GM18858 (cell line): ENCODE results near the gene FARP2.
"Not testable (repeated sequence)": the region's sequence is repeated elsewhere in the genome, so short reads cannot be mapped to it uniquely, and the experiment has no call there.

ENCODE experiments used
- ATAC-seq: cut with Tn5 transposase; IDR thresholded peaks from one replicate; pipeline ENCODE4 v1.9.1; 2021; ENCODE audit not compliant: unreplicated experiment

Gene FARP2

GRCh38 chr2:241399941-241400922 is 44.1 kb downstream of the FARP2 start:
- ATAC-seq, result no peak

DNA sequence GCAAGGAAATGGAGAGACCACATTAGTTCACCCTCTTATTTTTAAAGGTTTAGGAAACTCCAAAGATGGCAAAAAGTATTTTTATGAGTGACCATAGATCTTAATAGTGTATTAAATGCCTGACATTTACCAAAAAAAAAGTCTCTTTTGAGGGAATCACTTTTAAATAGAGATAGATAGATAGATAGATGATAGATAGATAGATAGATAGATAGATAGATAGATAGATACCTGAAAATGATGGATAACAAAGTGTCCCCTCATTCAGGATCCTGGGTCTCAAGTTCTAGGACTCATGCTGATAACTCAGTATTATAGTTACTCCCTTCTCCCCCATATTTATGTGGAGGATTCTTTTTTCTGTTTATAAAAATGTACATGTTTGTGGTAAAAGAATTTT is 52.8 kb downstream of the FARP2 start:
- no peak for ATAC-seq

- no peak for ATAC-seq
Measured at GRCh38 chr2:241410739-241411176, 54.7 kb downstream of the FARP2 start.

GRCh38 chr2:241412144-241412543 is 56.1 kb downstream of the FARP2 start:
- no peak for ATAC-seq

GRCh38 chr2:241413501-241413900 is 57.4 kb downstream of the FARP2 start:
- ATAC-seq, result not testable (repeated sequence)

DNA sequence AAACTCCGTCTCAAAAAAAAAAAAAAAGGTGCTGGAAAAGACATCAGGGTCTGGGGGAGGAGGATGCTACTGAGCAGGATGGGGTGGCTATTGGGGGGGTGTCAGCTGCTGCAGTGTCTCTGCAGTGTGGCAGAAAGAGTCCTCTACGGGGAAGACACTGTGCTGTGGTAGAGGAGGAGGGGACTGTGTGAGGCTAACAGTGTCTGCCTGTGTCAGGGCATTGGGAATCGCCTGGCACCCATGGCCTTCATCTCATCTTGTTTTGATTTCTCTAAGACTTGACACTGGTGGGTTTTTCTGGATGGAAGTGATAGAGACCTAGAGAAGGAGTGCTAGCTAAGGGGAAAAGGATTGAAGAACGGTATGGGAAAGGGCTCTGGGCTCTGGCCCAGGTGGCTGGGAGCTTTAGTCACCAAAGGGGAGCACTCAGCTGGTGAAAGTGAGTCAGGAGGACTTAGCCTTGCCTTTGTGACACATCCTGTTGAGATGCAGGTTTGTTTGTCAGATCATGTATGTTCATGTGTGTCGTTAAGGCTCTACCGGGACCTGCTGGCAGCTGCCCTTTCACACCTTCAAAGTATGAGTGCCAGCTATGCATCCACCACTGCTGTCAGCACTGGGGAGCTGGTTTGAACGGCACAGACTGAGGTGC is 58.0 kb downstream of the FARP2 start:
- ATAC-seq, result no peak

DNA sequence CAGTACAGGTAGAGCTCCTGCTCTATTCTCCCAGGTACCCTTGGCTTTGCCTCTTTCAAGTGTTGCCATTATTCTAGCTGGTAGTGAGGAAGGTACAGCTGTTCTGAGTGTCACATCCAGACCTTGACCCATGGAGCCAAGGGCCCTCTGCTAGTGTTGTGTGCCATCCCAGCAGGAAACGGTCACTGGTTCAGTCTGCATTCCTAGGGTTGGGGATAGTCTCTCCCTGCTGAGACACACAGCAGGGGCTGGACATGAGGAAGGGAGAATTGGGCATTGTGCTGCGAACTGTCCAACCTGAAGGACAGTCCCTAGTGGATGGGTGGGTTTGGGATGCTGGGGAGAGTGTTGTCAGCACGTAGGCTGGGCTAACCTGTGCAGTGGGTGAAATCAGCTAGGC is 59.1 kb downstream of the FARP2 start:
- ATAC-seq, result no peak

DNA sequence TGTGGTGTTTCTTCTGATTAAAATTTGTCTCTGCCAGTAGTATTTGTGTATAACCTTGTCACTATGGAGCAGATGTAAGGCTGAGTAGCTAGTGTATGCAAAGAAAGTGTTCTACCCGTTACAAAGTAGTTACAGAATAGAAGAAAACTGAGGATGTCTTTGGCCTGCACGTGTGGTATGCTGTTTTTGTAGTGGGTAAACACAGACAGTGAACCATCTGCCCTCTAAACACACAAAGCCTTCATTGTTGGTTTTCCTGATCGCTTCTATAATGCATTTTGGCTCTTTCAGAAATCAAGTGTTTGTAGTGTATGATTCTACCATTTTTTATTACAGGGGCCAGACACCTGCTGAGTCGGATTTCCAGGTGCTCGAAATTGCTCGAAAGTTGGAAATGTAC is 61.5 kb downstream of the FARP2 start:
- no peak for ATAC-seq

- ATAC-seq, result no peak
Measured at GRCh38 chr2:241421330-241421729, 65.2 kb downstream of the FARP2 start.

- ATAC-seq, result not testable (repeated sequence)
Measured at GRCh38 chr2:241421942-241422341, 65.9 kb downstream of the FARP2 start.

GRCh38 chr2:241422350-241422749 is 66.3 kb downstream of the FARP2 start:
- ATAC-seq, result no peak

DNA sequence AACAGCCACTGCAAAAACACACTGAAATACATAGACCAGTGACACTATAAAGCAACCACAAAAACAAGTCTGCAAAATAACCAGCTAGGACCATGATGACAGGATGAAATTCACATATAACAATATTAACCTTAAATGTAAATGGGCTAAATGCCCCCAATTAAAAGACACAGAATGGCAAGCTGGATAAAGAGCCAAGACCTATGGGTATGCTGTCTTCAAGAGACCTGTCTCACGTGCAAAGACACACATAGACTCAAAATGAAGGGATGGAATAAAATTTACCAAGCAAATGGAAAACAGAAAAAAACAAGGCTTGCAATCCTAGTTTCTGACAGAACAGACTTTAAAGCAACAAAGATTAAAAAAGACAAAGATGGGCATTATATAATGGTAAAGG is 67.4 kb downstream of the FARP2 start:
- not testable (repeated sequence) for ATAC-seq

DNA sequence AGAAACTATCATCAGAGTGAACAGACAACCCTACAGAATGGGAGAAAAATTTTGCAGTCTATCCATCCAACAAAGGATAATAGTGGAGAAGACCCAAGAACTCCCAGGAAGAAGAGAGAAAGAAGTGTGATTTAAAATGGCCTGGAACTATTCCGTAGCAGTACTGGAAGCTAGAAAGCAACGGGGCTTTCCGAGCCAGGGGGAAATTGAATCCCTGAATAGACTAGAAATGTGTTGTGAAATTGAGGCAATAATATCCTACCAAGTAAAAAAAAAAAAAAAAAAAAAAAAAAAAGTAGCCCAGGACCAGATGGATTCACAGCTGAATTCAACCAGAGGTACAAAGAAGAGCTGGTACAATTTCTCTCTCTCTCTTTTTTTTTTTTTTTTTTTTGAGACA is 69.3 kb downstream of the FARP2 start:
- no peak for ATAC-seq

DNA sequence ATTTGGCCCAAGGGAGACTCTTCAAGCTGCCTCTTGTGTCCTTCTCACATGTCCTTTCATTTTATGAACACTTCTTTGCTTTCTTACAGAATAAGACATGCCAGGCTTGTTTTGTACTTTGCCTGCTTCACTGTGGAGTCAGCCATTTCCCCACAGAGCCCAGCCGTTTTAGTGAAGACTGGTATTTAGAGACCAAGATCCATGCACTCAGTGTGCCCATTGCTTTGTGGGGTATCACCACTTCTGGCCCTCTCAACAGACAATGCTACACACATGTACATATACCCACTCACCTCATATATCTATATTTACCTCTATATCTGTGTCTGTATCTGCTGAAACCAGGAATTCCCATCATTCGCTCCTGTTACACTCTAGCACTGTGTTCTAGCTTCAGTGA is 74.1 kb downstream of the FARP2 start:
- no peak for ATAC-seq

DNA sequence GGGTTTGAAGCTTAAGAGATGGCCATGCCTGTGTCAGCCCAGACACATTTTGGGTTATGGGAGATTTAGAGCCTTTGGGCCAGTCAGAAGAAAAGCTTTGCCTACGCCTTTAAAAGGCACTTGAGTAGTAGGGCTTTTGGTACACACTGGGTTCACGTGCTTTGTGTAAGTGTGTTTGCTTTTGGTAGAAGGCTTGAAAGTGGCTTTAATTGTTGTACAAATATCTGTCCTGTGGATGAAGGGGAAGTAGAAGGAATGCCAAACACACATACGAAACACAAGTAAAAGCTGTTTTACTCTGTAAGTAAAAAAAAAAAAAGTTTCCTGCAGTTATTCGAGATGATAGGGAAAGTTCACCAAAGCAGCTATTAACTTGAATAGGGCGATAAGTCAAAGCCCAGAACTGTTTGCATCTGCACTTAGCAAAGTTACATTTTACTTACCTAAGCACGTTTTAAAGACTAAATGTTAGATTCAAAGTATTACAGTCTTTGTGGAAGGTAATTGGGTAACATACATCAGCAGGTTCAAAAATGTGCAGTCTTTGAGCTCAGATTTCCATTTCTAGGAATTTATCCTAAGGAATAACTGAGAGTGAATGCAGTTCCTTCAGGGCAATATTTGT is 76.9 kb downstream of the FARP2 start:
- ATAC-seq, result no peak

DNA sequence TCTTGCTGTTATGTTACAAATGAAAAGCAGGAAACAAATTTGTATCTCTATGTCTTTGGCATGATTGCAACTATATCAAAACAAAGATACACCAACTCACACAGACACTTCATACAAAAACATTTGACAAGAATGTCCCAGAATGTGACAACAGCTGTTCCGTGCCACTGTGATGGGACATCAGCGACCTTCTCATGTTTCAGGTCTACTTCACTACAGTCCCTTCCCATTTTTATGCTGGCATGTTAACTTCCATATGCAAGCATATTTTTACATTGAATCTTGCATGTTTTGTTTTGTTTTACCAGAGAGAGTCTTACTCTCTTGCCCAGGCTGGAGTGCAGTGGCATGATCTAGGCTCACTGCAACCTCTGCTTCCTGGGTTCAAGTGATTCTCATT is 81.1 kb downstream of the FARP2 start:
- no peak for ATAC-seq

DNA sequence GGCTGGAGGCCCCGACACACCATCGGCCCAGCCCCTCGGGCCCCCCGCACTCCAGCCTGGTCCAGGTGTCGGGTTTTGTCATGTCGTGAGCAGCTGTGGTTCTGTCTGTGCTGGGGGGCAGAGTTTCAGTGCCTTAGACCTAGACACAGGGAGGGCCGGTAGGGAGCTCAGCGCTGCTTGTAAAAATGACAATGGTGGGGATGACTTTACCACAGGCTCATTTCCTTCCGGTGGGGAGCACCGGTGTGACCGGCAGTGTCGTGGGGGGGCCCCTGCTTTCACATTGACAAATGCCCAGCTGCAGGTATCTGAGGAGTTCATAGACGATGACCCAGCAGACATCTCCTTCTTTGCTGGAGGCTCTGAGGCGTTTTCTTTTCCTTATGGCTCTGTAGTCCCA is 85.4 kb downstream of the FARP2 start:
- no peak for ATAC-seq

DNA sequence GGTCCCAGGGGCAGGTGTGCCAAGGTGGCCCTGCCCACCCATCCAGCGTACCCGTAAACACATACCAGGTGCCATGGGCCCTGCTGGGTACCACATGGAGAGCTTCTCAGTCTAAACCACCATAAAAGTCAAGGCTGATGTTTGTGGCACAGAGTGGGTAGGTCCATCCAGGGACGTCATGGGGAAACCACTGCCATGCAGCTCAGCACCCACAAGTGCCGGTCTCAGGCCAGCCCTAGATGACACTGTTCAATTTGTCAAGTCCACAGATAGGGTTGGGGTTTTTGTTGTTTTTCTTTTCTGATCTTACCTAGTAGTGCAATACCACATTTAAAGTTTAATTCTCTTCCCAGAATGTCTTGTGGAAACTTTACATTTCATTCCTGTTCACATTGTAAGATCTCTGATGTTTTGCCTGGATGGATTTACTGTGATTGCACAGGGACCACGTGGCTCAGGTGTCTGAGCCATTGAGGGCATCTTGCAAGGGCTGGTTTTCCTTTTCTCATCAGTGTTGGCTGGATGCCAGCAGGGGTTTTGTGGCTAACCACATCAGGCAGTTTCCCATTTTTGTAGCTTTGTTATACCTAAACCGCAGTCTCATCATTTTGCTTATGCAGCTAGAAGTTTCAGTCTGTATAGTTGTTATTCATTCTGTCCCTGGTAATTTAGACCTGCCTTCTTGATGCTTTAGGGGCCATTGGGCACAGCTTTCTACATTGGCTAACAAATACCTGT is 87.6 kb downstream of the FARP2 start:
- peak; percentile 65 for ATAC-seq

- no peak for ATAC-seq
Measured at GRCh38 chr2:241445426-241445825, 89.3 kb downstream of the FARP2 start.

GRCh38 chr2:241450092-241450491 is 94.0 kb downstream of the FARP2 start:
- not testable (repeated sequence) for ATAC-seq
